KMS-11 (cell line): ENCODE data around the gene AATF.

Experiments
- H2AFZ ChIP-seq: fragments of 200-600 bp; sonication (generic); 2 replicates; pipeline ENCODE4 v1.6.1; 2016; ENCODE audit warnings: antibody characterized with exemption, mixed run types, low read depth
- H3K27ac ChIP-seq: fragments of 200-600 bp; sonication (generic); 2 replicates; pipeline ENCODE4 v1.6.1; 2016; ENCODE audit warnings: mild to moderate bottlenecking, mixed run types
- H3K27me3 ChIP-seq: fragments of 200-600 bp; sonication (generic); 2 replicates; pipeline ENCODE4 v1.6.1; 2017; ENCODE audit warnings: mild to moderate bottlenecking, low read depth, mixed run types, moderate library complexity; ENCODE audit not compliant: insufficient read depth
- H3K36me3 ChIP-seq: fragments of 200-600 bp; sonication (generic); 2 replicates; pipeline ENCODE4 v1.6.1; 2017; ENCODE audit warnings: mild to moderate bottlenecking, mixed run types; ENCODE audit not compliant: insufficient read depth
- H3K4me1 ChIP-seq: fragments of 200-600 bp; sonication (generic); 2 replicates; pipeline ENCODE4 v1.6.1; 2016; ENCODE audit warnings: mild to moderate bottlenecking, low read depth, mixed run types; ENCODE audit not compliant: poor library complexity, severe bottlenecking
- H3K4me2 ChIP-seq: fragments of 200-600 bp; sonication (generic); 2 replicates; pipeline ENCODE4 v1.7.0; 2016; ENCODE audit warnings: mild to moderate bottlenecking, mixed run types
- H3K4me3 ChIP-seq: fragments of 200-600 bp; sonication (generic); IDR thresholded peaks from 2 replicates; pipeline ENCODE4 v1.6.1; 2017; ENCODE audit warnings: low read depth, low read length, mixed read lengths; ENCODE audit not compliant: insufficient read depth
- H3K79me2 ChIP-seq: fragments of 200-600 bp; sonication (generic); 2 replicates; pipeline ENCODE4 v1.6.1; 2016; ENCODE audit warnings: low read depth, mixed run types; ENCODE audit not compliant: insufficient read depth
- H3K9ac ChIP-seq: fragments of 200-600 bp; sonication (generic); 2 replicates; pipeline ENCODE4 v1.6.1; 2016; ENCODE audit warnings: mild to moderate bottlenecking, mixed run types
- H4K20me1 ChIP-seq: fragments of 200-600 bp; sonication (generic); 2 replicates; pipeline ENCODE4 v1.6.1; 2016; ENCODE audit warnings: mild to moderate bottlenecking, mixed run types; ENCODE audit not compliant: insufficient read depth
- TF ChIP-seq, protein P1 (sequence below): fragments of 200-600 bp; sonication (generic); conservative IDR thresholded peaks from 2 replicates; pipeline ENCODE4 v1.6.1; 2017; ENCODE audit warnings: low read depth, mild to moderate bottlenecking, antibody characterized with exemption, low read length, moderate library complexity, mixed read lengths

AATF gene

DNA sequence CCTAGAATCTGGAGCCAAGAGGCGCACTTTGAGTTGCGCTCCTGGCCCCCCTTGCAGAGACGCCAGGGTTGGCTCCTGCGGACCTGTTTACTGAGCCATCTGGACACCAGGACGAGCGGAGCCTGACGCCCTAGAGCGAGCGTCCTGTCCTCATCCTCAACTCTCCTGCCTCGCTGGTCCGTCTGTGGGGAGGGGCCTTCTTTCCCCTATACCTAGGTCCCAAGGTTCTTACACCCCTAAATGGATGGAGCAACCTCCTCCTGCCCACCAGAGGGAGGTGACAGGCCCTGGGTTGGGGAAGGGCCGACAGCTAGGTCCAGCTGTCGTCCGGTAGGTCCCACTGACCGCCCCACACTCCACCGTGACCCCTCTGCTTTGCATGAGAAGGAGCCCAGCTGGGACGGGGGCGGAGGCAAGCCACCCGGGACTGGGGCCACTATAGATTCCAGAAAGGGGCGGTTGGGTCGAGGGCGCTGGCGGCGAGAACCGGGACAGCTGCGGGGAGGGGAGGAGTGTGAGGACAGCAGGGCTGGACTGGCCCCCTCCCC lies 14.5 kb upstream of the AATF start:
- Histone ChIP-seq H4K20me1 (no peaks in the 10 kb centered on the region), H3K4me2 (no peak overlapping the region), H3K27me3 (peaks cover 57% of the 10 kb centered on the region), H3K9ac (no peak overlapping the region), H3K79me2 (no peaks in the 10 kb centered on the region), H3K36me3 (no peaks in the 10 kb centered on the region), H3K27ac (no peak overlapping the region), H2AFZ (no peak overlapping the region), H3K4me1 (peaks cover 5% of the 10 kb centered on the region), H3K4me3 (no peak overlapping the region)
- TF ChIP-seq, protein P1, sequence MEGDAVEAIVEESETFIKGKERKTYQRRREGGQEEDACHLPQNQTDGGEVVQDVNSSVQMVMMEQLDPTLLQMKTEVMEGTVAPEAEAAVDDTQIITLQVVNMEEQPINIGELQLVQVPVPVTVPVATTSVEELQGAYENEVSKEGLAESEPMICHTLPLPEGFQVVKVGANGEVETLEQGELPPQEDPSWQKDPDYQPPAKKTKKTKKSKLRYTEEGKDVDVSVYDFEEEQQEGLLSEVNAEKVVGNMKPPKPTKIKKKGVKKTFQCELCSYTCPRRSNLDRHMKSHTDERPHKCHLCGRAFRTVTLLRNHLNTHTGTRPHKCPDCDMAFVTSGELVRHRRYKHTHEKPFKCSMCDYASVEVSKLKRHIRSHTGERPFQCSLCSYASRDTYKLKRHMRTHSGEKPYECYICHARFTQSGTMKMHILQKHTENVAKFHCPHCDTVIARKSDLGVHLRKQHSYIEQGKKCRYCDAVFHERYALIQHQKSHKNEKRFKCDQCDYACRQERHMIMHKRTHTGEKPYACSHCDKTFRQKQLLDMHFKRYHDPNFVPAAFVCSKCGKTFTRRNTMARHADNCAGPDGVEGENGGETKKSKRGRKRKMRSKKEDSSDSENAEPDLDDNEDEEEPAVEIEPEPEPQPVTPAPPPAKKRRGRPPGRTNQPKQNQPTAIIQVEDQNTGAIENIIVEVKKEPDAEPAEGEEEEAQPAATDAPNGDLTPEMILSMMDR, result no peak

DNA sequence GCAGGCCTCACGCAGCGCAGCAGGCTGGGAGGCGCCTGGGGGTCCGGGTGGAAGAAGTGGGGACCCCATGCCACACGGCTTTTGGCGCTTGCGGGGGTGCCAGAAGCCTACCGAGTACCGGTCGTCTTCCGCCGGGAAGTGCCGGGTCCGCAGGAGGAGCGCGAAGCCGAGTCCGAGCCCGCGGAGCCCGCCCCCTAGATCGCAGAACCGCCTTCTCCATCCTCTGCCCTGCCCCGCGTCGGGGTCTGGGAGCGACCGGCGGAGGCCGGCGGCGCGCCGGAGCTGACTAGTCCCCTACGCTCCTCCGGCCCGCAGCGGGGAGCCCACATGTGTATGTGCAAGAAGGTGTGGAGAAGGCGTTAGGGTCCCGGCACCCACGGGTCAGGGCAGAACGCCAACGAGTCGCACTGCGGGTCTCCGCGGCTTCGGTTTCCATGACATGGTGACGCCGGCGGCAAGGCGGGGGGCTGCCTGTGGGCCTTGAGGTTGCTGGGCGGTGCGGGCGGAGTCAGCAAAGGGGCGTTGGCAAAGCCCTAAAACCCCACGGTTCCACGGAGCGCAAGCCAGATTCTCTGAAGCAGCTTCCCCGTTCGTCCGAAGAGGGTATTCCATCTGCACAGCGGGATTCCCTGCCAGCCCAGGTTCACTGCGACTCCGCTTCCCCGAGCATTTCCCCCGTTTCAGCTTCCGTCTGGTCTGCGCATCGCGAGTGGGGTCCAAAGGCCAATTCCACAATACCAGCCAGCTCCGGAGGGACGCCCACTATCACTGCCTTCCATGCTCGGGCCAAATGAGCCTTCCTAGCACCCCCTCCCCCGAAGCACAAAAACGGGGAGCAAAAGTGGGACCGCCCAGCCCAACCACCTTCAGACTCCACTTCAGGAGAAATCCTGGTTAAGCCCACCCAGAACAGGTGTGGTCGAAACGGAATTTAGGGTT lies 13.8 kb upstream of the AATF start:
- no peaks in the 10 kb centered on the region for H3K79me2 ChIP-seq
- H3K27ac ChIP-seq, result no peak overlapping the region
- H3K4me1 ChIP-seq, result peaks cover 5% of the 10 kb centered on the region
- H4K20me1 ChIP-seq, result no peaks in the 10 kb centered on the region
- no peak overlapping the region for H3K9ac ChIP-seq
- no peaks in the 10 kb centered on the region for H3K36me3 ChIP-seq
- H2AFZ ChIP-seq, result no peak overlapping the region; the same call in 1 of the 2 replicates
- H3K4me2 ChIP-seq, result peak overlapping the region; percentile 57
- peaks cover 64% of the 10 kb centered on the region for H3K27me3 ChIP-seq
- no peak overlapping the region for H3K4me3 ChIP-seq
- TF ChIP-seq, protein P1, result no peak

- peaks cover 5% of the 10 kb centered on the region for H3K4me1 ChIP-seq
Measured at GRCh38 chr17:36935671-36936454, 12.9 kb upstream of the AATF start.

GRCh38 chr17:36936455-36937000 lies 12.2 kb upstream of the AATF start:
- no peak overlapping the region for H3K27ac ChIP-seq
- H3K9ac ChIP-seq, result no peak overlapping the region
- peak overlapping the region; percentile 60; the same call in 1 of the 2 replicates for H2AFZ ChIP-seq
- TF ChIP-seq, protein P1, result no peak
- no peaks in the 10 kb centered on the region for H4K20me1 ChIP-seq
- H3K27me3 ChIP-seq, result peaks cover 77% of the 10 kb centered on the region
- H3K79me2 ChIP-seq, result no peaks in the 10 kb centered on the region
- peak overlapping the region; percentile 57; the same call in 1 of the 2 replicates for H3K4me2 ChIP-seq
- no peaks in the 10 kb centered on the region for H3K36me3 ChIP-seq
- peaks cover under 1% of the 10 kb centered on the region for H3K4me1 ChIP-seq
- H3K4me3 ChIP-seq, result no peak overlapping the region

More at GRCh38 chr17:36935671-36936454, 12.9 kb upstream of the AATF start:
- Histone ChIP-seq H3K4me2 (peak overlapping the region; percentile 57), H3K27ac (no peak overlapping the region), H2AFZ (peak overlapping the region; percentile 60; the same call in 1 of the 2 replicates), H4K20me1 (no peaks in the 10 kb centered on the region), H3K4me3 (no peak overlapping the region), H3K36me3 (no peaks in the 10 kb centered on the region), H3K27me3 (peaks cover 70% of the 10 kb centered on the region), H3K9ac (no peak overlapping the region), H3K79me2 (no peaks in the 10 kb centered on the region)
- TF ChIP-seq, protein P1, result no peak
